NB4 (cell line): ENCODE results near the gene SBDS.
A peak's percentile ranks its signal among the peaks of the same experiment; 100 is the strongest.
"Not testable (repeated sequence)": the region's sequence is repeated elsewhere in the genome, so short reads cannot be mapped to it uniquely, and the experiment has no call there.

ENCODE experiments used
- DNase-seq: peaks from one replicate; pipeline ENCODE4 v3.0.0; 2010; ENCODE audit warnings: low read depth
- H3K4me3 ChIP-seq: one replicate; pipeline ENCODE4 v1.5.1; 2011; ENCODE audit warnings: mild to moderate bottlenecking, low read depth, low read length, moderate library complexity
- MAX ChIP-seq: IDR thresholded peaks from 2 replicates; pipeline ENCODE4 v1.6.1; 2011; ENCODE audit warnings: low read depth, low read length
- MYC ChIP-seq: IDR thresholded peaks from 2 replicates; pipeline ENCODE4 v1.6.1; 2011; ENCODE audit warnings: low read depth, low read length
- POLR2A ChIP-seq: IDR thresholded peaks from 2 replicates; pipeline ENCODE4 v1.6.1; 2011; ENCODE audit warnings: mild to moderate bottlenecking; ENCODE audit not compliant: insufficient read length; ENCODE audit errors: extremely low read depth
- TF ChIP-seq, protein P1 (sequence below): IDR thresholded peaks from one replicate; pipeline ENCODE4 v1.5.1; 2012; ENCODE audit warnings: low read depth, low read length

SBDS gene

DNA sequence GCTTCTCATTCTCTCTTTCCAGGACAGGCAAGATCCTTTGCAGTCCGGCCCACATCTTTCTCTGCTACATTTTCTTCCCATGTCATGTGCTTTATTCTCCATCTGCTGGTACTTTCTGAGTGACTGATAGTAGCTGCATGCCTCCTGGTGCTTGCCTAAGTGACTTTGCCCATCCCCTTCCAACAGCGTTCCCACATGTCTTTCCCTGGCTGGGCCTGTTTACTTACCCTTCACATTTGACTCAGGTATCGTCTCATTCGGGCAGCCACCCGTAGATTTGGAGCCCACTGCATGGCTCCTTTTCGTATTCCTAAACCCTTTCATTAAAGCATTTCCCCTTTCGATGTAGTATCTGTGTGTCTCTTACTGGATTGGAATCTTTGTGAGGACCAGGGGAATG, 25.9 kb upstream of the SBDS start:
- TF ChIP-seq, protein P1, sequence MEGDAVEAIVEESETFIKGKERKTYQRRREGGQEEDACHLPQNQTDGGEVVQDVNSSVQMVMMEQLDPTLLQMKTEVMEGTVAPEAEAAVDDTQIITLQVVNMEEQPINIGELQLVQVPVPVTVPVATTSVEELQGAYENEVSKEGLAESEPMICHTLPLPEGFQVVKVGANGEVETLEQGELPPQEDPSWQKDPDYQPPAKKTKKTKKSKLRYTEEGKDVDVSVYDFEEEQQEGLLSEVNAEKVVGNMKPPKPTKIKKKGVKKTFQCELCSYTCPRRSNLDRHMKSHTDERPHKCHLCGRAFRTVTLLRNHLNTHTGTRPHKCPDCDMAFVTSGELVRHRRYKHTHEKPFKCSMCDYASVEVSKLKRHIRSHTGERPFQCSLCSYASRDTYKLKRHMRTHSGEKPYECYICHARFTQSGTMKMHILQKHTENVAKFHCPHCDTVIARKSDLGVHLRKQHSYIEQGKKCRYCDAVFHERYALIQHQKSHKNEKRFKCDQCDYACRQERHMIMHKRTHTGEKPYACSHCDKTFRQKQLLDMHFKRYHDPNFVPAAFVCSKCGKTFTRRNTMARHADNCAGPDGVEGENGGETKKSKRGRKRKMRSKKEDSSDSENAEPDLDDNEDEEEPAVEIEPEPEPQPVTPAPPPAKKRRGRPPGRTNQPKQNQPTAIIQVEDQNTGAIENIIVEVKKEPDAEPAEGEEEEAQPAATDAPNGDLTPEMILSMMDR = no peak
- no peak for TF ChIP-seq POLR2A
- TF ChIP-seq MYC = no peak
- no peak for TF ChIP-seq MAX
- H3K4me3 ChIP-seq = no peak overlapping the region
- DNase-seq = no peak

DNA sequence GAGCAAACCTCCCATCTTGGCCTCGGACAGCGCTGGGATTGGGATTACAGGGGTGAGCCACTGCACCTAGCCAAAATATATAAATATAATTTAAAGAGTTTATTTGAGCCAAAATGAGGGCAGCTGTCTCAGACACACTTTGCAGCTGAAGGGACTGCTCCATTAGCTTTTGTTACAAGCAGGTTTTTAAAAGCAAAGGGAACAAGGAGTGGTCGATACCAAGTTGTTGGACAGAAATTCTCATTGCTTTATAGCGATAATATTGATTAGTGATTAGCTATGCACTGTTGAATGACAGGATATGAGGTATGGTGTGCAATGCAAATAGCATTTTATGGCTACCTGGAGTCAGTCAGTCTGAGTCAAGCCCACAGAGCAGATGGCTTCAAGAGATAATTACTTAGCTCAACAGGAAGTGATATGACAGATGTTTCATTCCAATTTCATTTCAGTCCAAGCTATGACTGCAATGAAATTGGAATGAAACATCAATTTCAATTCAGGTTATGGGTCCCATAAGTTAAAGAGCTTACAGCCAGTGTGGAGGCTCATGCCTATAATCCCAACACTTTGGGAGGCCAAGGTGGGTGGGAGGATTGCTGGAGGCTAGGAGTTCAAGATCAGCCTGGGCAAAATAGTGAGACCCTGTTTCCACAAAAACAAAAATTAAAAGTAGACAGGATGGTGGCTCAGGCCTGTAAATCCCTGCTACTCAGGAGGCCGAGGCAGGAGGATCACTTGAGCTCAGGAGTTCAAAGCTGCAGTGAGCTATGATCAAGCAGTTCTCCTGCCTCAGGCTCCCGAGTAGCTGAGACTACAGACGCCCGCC, 24.4 kb upstream of the SBDS start:
- peak; percentile 62 for DNase-seq
- TF ChIP-seq MAX = 0 out of 2 replicates have a peak, but pooled peaks have one; percentile 10
- TF ChIP-seq MYC = 0 out of 2 replicates have a peak, but pooled peaks have one; percentile 4
- TF ChIP-seq, protein P1 = no peak
- H3K4me3 ChIP-seq = no peak overlapping the region

DNA sequence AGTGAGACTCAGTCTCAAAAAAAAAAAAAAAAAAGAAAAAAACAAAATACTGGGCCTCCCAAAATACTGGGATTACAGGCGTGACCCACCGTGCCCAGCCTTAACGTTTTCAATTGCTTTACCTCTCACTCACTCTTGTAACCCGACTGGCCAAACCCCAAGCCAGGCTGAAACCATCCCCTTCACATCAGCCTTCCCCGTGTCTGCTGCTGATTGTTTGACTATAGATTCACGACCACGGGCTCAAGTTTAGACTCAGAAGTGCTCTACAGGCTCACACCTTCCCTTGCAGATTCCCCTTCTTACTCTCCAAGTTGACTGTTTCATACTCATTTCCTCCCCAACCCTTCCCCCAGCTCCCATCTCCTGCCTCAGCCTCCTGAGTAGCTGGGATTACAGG, 23.6 kb upstream of the SBDS start:
- no peak overlapping the region for H3K4me3 ChIP-seq
- DNase-seq = no peak
- TF ChIP-seq, protein P1 = no peak
- no peak for TF ChIP-seq MAX
- TF ChIP-seq POLR2A = no peak
- no peak for TF ChIP-seq MYC

DNA sequence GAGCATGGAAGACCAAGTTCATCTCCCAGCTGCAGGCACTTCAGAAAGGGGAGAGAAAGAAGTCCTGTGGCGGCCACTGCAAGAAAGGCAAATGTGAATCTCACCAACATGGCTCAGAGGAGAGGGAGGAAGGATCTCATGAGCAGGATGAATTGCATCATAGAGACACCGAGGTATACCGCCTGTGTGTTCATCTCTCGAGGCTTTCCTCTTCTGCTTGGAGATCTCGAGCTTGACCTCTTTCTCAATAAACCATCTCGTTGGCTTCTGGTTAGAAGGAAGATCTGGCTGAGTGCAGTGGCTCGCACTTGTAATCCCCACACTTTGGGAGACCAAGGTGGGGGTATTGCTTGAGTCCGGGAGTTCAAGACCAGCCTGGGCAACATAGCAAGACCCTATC, 22.6 kb upstream of the SBDS start:
- DNase-seq = peak; percentile 79
- not testable (repeated sequence) for H3K4me3 ChIP-seq

DNA sequence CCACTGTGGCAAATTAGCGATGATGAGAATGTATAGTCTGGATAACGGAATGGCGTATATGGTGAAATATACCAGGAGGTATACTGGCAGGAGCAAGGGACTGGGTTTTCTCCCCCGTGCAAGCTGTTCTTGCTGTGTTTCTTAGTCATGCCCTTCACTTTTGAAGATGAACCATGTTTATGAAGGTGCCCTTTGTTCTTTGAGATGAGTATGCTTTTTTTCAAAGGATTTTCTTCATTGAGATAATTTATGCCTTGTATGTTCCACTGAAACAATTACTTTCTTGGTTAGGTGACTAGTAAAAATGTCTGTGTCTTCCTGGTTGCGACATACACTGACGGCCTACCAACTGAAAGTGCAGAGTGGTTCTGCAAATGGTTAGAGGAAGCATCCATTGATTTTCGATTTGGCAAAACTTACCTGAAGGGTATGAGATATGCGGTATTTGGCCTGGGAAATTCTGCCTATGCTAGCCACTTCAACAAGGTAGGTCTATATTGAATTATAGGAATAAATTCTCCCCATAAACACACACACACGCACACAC, 18.8 kb upstream of the SBDS start:
- peak; percentile 77 for DNase-seq
- not testable (repeated sequence) for H3K4me3 ChIP-seq

- not testable (repeated sequence) for H3K4me3 ChIP-seq, DNase-seq
These were observed 14.3 kb upstream of the SBDS start for GRCh38 chr7:67009677-67010076.

DNA sequence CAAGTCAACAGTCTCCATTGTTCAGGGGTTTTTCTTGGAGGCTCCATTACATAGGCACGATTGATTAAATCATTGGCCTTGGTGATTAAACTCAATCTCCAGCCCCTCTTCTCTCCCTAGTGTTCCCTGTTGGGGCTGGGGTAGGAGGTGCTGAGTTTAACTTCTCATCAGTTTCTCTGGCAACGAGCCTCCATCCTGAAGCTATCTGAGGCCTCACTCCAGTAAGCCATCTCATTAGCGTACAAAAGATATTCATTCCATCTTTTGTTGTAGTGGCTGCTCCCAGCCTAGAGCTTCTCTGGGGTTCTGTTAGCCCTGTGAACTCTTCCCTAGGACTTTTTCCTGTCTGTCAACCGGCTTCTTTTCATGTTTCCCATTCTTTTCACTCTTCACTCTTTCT, 12.9 kb upstream of the SBDS start:
- no peak for DNase-seq
- TF ChIP-seq POLR2A (no peak), MAX (no peak)
- TF ChIP-seq, protein P1 = no peak

GRCh38 chr7:67006965-67007364, 11.6 kb upstream of the SBDS start:
- TF ChIP-seq POLR2A (no peak), MYC (no peak), MAX (no peak)
- TF ChIP-seq, protein P1 = no peak
- DNase-seq = no peak
- no peak overlapping the region for H3K4me3 ChIP-seq

More for the DNA sequence above, 12.9 kb upstream of the SBDS start:
- H3K4me3 ChIP-seq = no peak overlapping the region

DNA sequence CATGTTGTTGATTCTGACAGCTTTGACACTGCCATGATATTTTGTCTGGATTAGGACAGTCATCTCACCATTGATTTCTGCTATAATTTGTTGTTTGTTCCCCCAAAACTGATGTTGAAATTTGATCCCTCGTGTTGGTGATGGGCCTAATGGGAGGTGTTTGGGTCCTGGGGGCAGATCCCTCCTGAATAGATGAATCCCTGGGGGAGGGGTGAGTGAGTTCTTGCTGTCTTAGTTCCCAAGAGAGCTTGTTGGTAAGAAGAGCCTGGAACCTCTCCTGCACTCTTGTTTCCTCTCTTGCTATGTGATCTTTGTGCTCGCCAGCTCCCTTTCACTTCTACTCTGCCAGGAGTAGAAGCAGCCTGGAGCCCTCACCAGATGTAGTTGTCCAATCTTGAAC, 8.8 kb upstream of the SBDS start:
- DNase-seq, H3K4me3 ChIP-seq: not testable (repeated sequence)
